Karpas-422 (cell line): ENCODE results near the gene SEMA4B. TPM values are rescaled to one million over a fixed set of nuclear protein-coding genes. Genes with fewer than 3 reads are reported as not detected.
A peak's percentile ranks its signal among the peaks of the same experiment; 100 is the strongest.
"Not testable (repeated sequence)": the region's sequence is repeated elsewhere in the genome, so short reads cannot be mapped to it uniquely, and the experiment has no call there.

ENCODE experiments used
- DNase-seq: peaks from one replicate; pipeline ENCODE4 v3.0.0-alpha.2; 2015
- H2AFZ ChIP-seq: fragments of 200-600 bp; sonication (generic); 2 replicates; pipeline ENCODE4 v1.6.1; 2014; ENCODE audit warnings: antibody characterized with exemption, low read length, mixed read lengths
- H3K27ac ChIP-seq: fragments of 200-600 bp; sonication (generic); 2 replicates; pipeline ENCODE4 v1.5.1; 2014; ENCODE audit warnings: mild to moderate bottlenecking, low read length, moderate library complexity
- H3K27me3 ChIP-seq: fragments of 200-600 bp; sonication (generic); 2 replicates; pipeline ENCODE4 v1.6.1; 2014; ENCODE audit warnings: low read length, mixed read lengths
- H3K36me3 ChIP-seq: fragments of 200-600 bp; sonication (generic); 2 replicates; pipeline ENCODE4 v1.6.1; 2014; ENCODE audit warnings: low read length, mixed read lengths; ENCODE audit not compliant: insufficient read depth
- H3K4me1 ChIP-seq: fragments of 200-600 bp; sonication (generic); 2 replicates; pipeline ENCODE4 v1.6.1; 2014; ENCODE audit warnings: mild to moderate bottlenecking, low read length, mixed read lengths
- H3K4me2 ChIP-seq: fragments of 200-600 bp; sonication (generic); 2 replicates; pipeline ENCODE4 v1.6.1; 2014; ENCODE audit warnings: low read length, low read depth, mild to moderate bottlenecking; ENCODE audit not compliant: poor library complexity, severe bottlenecking
- H3K4me3 ChIP-seq: fragments of 200-600 bp; sonication (generic); 2 replicates; pipeline ENCODE4 v1.5.1; 2014; ENCODE audit warnings: mild to moderate bottlenecking, antibody characterized with exemption, low read length, mixed read lengths
- H3K79me2 ChIP-seq: fragments of 200-600 bp; sonication (generic); 2 replicates; pipeline ENCODE4 v1.6.1; 2014; ENCODE audit warnings: mild to moderate bottlenecking, low read length, mixed read lengths
- H3K9ac ChIP-seq: fragments of 200-600 bp; sonication (generic); 2 replicates; pipeline ENCODE4 v1.6.0; 2014; ENCODE audit warnings: low read length
- H3K9me2 ChIP-seq: fragments of 200-600 bp; sonication (generic), shearing (Covaris generic); replicated peaks from 2 replicates; pipeline ENCODE4 v1.6.0; 2014; ENCODE audit warnings: mild to moderate bottlenecking, low read length, moderate library complexity; ENCODE audit not compliant: insufficient read depth
- H3K9me3 ChIP-seq: fragments of 300-700, 200-600 bp; sonication (generic); 2 replicates; pipeline ENCODE4 v1.6.1; 2014; ENCODE audit warnings: low read length, mixed read lengths
- H4K20me1 ChIP-seq: fragments of 200-600 bp; sonication (generic); 2 replicates; pipeline ENCODE4 v1.6.1; 2014; ENCODE audit warnings: mild to moderate bottlenecking, antibody characterized with exemption, low read length, low read depth; ENCODE audit not compliant: insufficient read depth
- total RNA-seq: library from RNA; depleted of rRNA; stranded (reverse); fragments of >200 nt; shearing (Covaris generic); gene quantifications from 2 replicates; pipeline ENCODE4 v1.2.3, GENCODE V29; 2014; ENCODE audit warnings: low replicate concordance

SEMA4B gene
- total RNA-seq, 1 experiment from 2014 or later, result 65.1 TPM

- Histone ChIP-seq H3K27me3 (no peaks in the 10 kb centered on the region), H3K4me2 (no peak overlapping the region), H3K9ac (no peak overlapping the region)
These were observed 40.4 kb downstream of the SEMA4B start for GRCh38 chr15:90241343-90242192.

GRCh38 chr15:90243943-90244639, 43.0 kb downstream of the SEMA4B start:
- H3K36me3 ChIP-seq, result no peaks in the 10 kb centered on the region
- H3K4me1 ChIP-seq, result no peaks in the 10 kb centered on the region
- H3K9me3 ChIP-seq, result no peaks in the 10 kb centered on the region
- no peak for DNase-seq
- H3K27me3 ChIP-seq, result no peaks in the 10 kb centered on the region
- no peak overlapping the region for H3K9ac ChIP-seq
- H3K9me2 ChIP-seq, result no peaks in the 10 kb centered on the region
- no peaks in the 10 kb centered on the region for H3K79me2 ChIP-seq
- H4K20me1 ChIP-seq, result no peaks in the 10 kb centered on the region
- H3K4me3 ChIP-seq, result no peak overlapping the region
- no peak overlapping the region for H3K4me2 ChIP-seq
- H2AFZ ChIP-seq, result no peak overlapping the region
- H3K27ac ChIP-seq, result no peak overlapping the region

More at GRCh38 chr15:90241343-90242192, 40.4 kb downstream of the SEMA4B start:
- H3K4me1 ChIP-seq, result no peaks in the 10 kb centered on the region
- no peaks in the 10 kb centered on the region for H3K79me2 ChIP-seq
- peaks cover 4% of the 10 kb centered on the region; the same call in 1 of the 2 replicates for H3K36me3 ChIP-seq
- no peak for DNase-seq
- H2AFZ ChIP-seq, result no peak overlapping the region
- no peak overlapping the region for H3K4me3 ChIP-seq
- no peaks in the 10 kb centered on the region for H3K9me3 ChIP-seq
- no peaks in the 10 kb centered on the region for H4K20me1 ChIP-seq
- no peak overlapping the region for H3K27ac ChIP-seq
- no peaks in the 10 kb centered on the region for H3K9me2 ChIP-seq

- H3K4me3 ChIP-seq, result no peak overlapping the region
These were observed 47.7 kb downstream of the SEMA4B start for GRCh38 chr15:90248789-90249202.

GRCh38 chr15:90249203-90249863, 48.2 kb downstream of the SEMA4B start, which contains the start of gene TTLL13:
Gene TTLL13 (plus strand): TSS chr15:90249556. CDS start chr15:90250631, 1,075 bp downstream.
- Histone ChIP-seq H3K36me3 (no peaks in the 10 kb centered on the region), H3K27ac (no peak within 1 kb of the TSS), H3K4me2 (peak within 1 kb of the TSS; percentile 19), H3K27me3 (no peaks in the 10 kb centered on the region), H3K9me3 (no peaks in the 10 kb centered on the region), H2AFZ (no peak within 1 kb of the TSS), H3K9ac (no peak within 1 kb of the TSS), H3K4me1 (peaks cover 3% of the 10 kb centered on the region), H3K4me3 (no peak within 1 kb of the TSS), H3K9me2 (no peaks in the 10 kb centered on the region), H4K20me1 (no peaks in the 10 kb centered on the region), H3K79me2 (no peaks in the 10 kb centered on the region)
- peak; percentile 75 for DNase-seq

More at GRCh38 chr15:90248789-90249202, 47.7 kb downstream of the SEMA4B start:
- DNase-seq, result no peak
- Histone ChIP-seq H3K36me3 (no peaks in the 10 kb centered on the region), H3K79me2 (no peaks in the 10 kb centered on the region), H2AFZ (no peak overlapping the region), H3K27me3 (no peaks in the 10 kb centered on the region), H3K4me1 (peaks cover 3% of the 10 kb centered on the region), H3K27ac (no peak overlapping the region), H3K9me2 (no peaks in the 10 kb centered on the region), H3K9me3 (no peaks in the 10 kb centered on the region), H4K20me1 (no peaks in the 10 kb centered on the region), H3K9ac (no peak overlapping the region), H3K4me2 (no peak overlapping the region)

GRCh38 chr15:90257776-90258175, 56.6 kb downstream of the SEMA4B start:
- Histone ChIP-seq H4K20me1 (no peaks in the 10 kb centered on the region), H3K27ac (no peak overlapping the region), H2AFZ (no peak overlapping the region), H3K4me3 (no peak overlapping the region), H3K4me1 (no peaks in the 10 kb centered on the region), H3K9me2 (no peaks in the 10 kb centered on the region), H3K27me3 (no peaks in the 10 kb centered on the region), H3K9ac (no peak overlapping the region), H3K9me3 (no peaks in the 10 kb centered on the region), H3K4me2 (no peak overlapping the region), H3K79me2 (no peaks in the 10 kb centered on the region), H3K36me3 (no peaks in the 10 kb centered on the region)
- no peak for DNase-seq

GRCh38 chr15:90259524-90259923, 58.4 kb downstream of the SEMA4B start:
- Histone ChIP-seq H3K9ac (no peak overlapping the region), H3K36me3 (no peaks in the 10 kb centered on the region), H3K79me2 (no peaks in the 10 kb centered on the region), H3K4me1 (peaks cover 13% of the 10 kb centered on the region), H3K27me3 (no peaks in the 10 kb centered on the region), H3K9me3 (no peaks in the 10 kb centered on the region), H3K4me2 (no peak overlapping the region), H3K4me3 (no peak overlapping the region), H4K20me1 (no peaks in the 10 kb centered on the region), H3K27ac (no peak overlapping the region), H2AFZ (no peak overlapping the region), H3K9me2 (no peaks in the 10 kb centered on the region)
- no peak for DNase-seq

- not testable (repeated sequence) for H3K9me3 ChIP-seq, H3K27me3 ChIP-seq, DNase-seq, H2AFZ ChIP-seq, H3K27ac ChIP-seq, H3K36me3 ChIP-seq, H3K9me2 ChIP-seq, H3K4me3 ChIP-seq, H4K20me1 ChIP-seq, H3K4me2 ChIP-seq, H3K79me2 ChIP-seq, H3K9ac ChIP-seq
- H3K4me1 ChIP-seq, result peaks cover 19% of the 10 kb centered on the region
These were observed 59.6 kb downstream of the SEMA4B start for GRCh38 chr15:90260731-90261130.

- H3K79me2 ChIP-seq, result peaks cover 13% of the 10 kb centered on the region
- H4K20me1 ChIP-seq, result peaks cover 4% of the 10 kb centered on the region; the same call in 1 of the 2 replicates
- no peak for DNase-seq
- no peak overlapping the region for H3K4me2 ChIP-seq
- H3K4me1 ChIP-seq, result peaks cover 26% of the 10 kb centered on the region
- no peak overlapping the region for H3K27ac ChIP-seq
- no peak overlapping the region for H3K9ac ChIP-seq
- H3K27me3 ChIP-seq, result no peaks in the 10 kb centered on the region
- no peaks in the 10 kb centered on the region for H3K9me3 ChIP-seq
- H3K9me2 ChIP-seq, result no peaks in the 10 kb centered on the region
- no peak overlapping the region for H2AFZ ChIP-seq
- no peaks in the 10 kb centered on the region; the same call in 1 of the 2 replicates for H3K36me3 ChIP-seq
- H3K4me3 ChIP-seq, result no peak overlapping the region
These were observed 60.7 kb downstream of the SEMA4B start for GRCh38 chr15:90261811-90262210.
